Skin of body (tissue), 2 donors: ENCODE measurements around the gene DRC7. TPM values are rescaled to one million over a fixed set of nuclear protein-coding genes. Genes with fewer than 3 reads are reported as not detected.
A peak's percentile ranks its signal among the peaks of the same experiment; 100 is the strongest.
"Not testable (repeated sequence)": the region's sequence is repeated elsewhere in the genome, so short reads cannot be mapped to it uniquely, and the experiment has no call there.

Source experiments
- DNase-seq: peaks from one replicate; lab custom pipeline; 2025; lab: John Stamatoyannopoulos, UW
- total RNA-seq: library from RNA; depleted of rRNA; stranded (reverse); fragments of >200 nt; gene quantifications from one replicate; pipeline ENCODE4 v1.2.3, GENCODE V29; 2014

DRC7 gene
- total RNA-seq, 1 donor from 2014 or later, result not detected

DNA sequence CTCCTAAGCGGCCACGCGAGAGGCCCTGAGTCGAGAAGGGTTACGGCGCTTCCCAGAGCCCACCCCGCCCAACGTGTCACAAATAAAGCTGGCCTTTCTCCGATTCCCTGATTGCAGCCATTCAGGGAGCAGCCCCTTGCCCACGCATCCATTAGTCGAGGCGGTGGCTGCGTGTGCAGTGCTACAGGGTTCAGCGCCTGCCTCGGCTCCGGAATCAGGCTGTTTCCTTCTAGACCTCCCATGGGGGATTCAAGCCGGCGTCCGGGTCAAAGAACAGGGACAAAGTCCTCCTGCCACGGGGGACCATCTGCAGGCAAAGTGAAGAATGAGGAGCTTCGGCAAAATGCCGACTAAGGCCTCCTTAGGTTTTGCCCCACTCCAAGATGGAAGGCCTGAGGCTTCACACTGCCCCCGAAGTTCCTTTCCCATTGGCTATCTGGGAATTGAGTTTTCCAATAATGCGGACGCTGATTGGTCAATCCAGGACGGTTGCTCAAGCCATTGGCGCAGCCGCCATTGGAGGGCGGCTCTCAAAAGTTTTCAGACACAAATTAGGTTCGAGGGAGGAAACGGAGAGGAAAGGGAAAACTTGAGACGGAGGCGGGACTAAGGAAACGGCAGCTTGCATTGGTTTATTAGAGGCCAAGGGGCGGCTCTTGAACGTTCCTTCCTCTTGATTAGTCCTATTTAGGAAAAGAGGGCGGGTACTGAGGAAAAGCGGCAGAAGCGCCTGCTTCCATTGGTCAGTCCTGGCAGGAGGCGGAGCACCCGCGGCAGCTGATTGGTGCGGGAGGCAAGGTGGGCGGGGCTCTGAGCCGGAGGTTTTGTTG, 40.5 kb downstream of the DRC7 start:
- peak; percentile 100 for DNase-seq

- DNase-seq, result no peak
These were observed 41.3 kb downstream of the DRC7 start, which contains the start of gene KATNB1 for GRCh38 chr16:57735755-57736418. Gene KATNB1, plus strand, starts transcription at chr16:57735770. Its CDS starts 1,474 bp downstream, at chr16:57737244.

- peak; percentile 88 for DNase-seq
These were observed 42.1 kb downstream of the DRC7 start for GRCh38 chr16:57736419-57737351.

GRCh38 chr16:57738844-57739243, 44.2 kb downstream of the DRC7 start:
- no peak for DNase-seq

GRCh38 chr16:57739756-57740422, 45.3 kb downstream of the DRC7 start:
- DNase-seq, result no peak

GRCh38 chr16:57740423-57741071, 45.9 kb downstream of the DRC7 start:
- DNase-seq, result no peak

- DNase-seq, result no peak
These were observed 47.1 kb downstream of the DRC7 start for GRCh38 chr16:57741660-57742191.

DNA sequence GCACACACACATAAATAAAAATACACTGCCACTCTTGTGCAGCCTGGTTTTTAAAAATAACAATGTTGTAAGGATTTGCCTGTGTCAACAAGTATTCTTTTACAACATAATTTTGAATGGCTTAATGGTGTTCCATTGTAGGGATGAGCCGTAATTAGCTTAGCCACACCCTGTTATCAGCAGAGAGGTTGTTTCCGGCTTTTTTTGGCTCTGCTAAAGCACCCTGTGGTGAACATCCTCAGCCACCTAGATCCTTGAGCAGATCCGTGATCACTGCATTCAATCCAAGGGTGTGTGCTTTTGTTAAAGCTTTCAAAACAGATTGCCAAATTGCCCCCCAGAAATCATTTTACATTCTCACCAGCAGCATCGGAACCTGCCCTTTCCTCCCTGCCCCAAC, 47.9 kb downstream of the DRC7 start:
- DNase-seq, result no peak

GRCh38 chr16:57743458-57743857, 48.9 kb downstream of the DRC7 start:
- no peak for DNase-seq

DNA sequence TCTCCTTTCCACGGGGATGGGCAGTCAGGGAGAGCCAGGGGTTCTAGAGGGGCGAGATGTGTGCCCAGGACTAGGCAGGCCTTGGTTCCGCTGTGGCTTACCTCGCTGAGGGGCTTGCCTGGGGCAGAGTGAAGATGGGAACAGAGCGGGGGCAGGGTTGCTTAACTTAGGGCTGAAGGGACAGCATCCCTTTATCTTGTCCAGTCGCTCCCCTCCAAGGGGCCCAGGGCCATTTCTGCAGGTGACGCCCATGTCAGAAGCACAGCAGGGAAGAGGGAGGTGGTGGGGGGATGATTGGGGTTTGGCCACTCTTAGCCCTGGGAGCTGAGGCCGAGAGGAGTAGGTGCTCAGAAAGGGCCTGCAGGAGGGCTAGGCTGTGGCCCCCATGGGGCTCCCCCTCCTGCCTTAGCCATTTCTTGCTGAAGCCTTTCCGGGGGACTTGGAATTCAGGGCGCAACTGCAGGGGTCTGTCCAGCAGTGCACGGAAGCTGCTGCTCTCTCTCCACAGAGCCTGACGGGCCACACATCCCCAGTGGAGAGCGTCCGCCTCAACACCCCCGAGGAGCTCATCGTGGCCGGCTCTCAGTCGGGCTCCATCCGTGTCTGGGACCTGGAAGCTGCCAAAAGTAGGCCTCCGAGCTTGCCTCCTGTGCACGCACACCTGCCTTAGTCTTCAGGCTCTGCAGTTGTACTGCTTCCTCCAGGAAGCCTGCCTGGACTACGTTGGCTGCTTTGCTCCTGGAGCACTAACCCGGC, 49.5 kb downstream of the DRC7 start:
- no peak for DNase-seq

- DNase-seq, result no peak
These were observed 50.0 kb downstream of the DRC7 start for GRCh38 chr16:57744642-57744903.

GRCh38 chr16:57745768-57746167, 51.2 kb downstream of the DRC7 start:
- DNase-seq, result no peak

DNA sequence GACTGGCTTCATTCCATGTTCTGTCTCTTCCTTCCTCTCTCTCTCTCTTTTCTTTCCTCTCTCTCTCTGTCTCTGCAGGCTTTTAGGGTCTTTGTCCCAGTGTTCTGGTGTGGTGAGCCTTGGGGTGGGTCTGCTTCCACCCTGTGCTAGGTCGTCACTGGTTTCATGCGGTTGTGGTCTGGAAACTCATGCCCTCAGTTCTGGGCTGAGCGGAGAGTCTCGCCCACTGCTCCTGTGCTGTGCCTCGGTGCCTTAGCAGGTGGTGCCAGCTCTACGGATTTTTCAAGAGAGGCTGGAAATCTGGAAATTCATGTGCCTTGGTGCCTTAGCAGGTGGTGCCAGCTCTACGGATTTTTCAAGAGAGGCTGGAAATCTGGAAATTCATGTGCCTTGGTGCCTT, 51.7 kb downstream of the DRC7 start:
- DNase-seq, result not testable (repeated sequence)

- DNase-seq, result no peak
These were observed 52.5 kb downstream of the DRC7 start for GRCh38 chr16:57747091-57747490.

DNA sequence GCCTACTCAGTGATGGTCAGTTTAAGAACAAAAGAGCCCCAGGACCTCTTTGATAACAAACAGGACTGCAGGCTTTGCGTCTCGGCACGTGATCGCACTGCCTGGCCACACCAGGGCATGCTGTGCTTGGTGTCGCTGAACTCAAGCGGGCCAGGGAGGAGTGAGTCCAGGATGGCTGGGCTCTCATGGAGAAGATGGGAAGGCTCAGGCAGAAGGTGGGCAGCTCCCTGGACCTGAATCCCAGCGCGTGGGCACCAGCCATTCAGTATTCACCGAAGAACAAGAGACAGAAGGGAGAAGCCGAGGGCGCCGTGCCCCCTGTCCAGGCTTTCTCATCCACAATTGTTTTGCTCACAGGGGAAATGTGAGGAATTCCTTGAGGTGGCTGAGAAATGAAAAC, 52.9 kb downstream of the DRC7 start:
- no peak for DNase-seq

GRCh38 chr16:57747996-57748395, 53.4 kb downstream of the DRC7 start:
- DNase-seq, result no peak

DNA sequence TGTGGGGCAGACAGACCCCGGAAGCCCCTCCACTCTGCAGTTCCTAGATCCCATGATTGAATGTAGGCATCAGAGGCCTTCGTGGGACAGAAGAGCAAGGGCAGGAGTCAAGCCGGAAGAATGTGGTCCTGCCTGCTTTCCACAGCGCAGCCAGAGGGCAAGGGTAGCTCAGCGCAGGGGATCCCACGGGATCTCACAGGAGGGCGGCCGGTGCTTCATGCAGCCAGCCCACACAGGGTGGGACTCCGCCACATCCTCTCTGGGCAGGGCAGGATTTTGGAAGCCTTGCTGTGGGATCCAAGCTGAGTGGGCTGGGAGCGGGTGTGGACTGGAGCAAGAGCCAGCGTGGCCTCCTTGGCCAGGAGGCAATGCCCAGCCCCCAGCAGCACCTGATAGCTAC, 54.0 kb downstream of the DRC7 start:
- no peak for DNase-seq

DNA sequence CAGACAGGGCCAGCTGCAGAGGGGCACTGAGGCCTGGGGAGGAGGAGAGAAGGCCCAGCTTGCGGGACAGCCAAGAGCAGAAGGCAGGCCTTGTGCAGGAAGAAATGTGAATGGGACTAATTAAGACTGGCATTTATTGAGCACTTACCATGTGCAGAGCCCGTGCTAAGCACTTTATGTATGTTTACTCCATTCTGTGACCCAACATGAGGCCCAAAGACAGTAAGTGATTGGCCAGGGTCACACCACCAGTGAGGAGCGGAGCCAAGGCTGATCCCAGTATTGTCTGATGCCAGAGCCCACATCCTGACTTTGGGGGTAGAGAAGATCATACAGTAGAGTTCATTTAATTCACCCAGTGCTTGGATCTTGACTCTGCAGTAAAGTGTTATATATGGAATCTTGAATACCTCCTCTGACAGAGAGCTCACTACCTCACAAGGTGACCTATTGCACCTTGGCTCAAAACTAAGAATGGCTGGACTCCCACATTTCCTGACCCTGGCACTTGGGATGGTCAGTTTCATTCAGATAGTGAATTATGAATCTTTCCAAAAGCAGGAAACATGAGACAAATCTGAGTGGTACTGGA, 54.6 kb downstream of the DRC7 start:
- no peak for DNase-seq

GRCh38 chr16:57749856-57750452, 55.3 kb downstream of the DRC7 start:
- no peak for DNase-seq
